ENCODE measurements around the gene DUS2.

Gene DUS2

GRCh38 chr16:68062910-68063393 lies 39.9 kb downstream of the DUS2 start:
- DNase-seq (ENCODE audit: insufficient read length) (no peak), FAIRE-seq (no peak)
- TF ChIP-seq POLR2A (IDR thresholded peaks at IDR 0.05; ENCODE audit: low read depth, low read length) (no peak), POLR2AphosphoS5 (IDR thresholded peaks at IDR 0.05; ENCODE audit: low read depth, low read length) (no peak), TAF1 (IDR thresholded peaks at IDR 0.05; ENCODE audit: borderline replicate concordance, low read depth, low read length) (no peak)

DNA sequence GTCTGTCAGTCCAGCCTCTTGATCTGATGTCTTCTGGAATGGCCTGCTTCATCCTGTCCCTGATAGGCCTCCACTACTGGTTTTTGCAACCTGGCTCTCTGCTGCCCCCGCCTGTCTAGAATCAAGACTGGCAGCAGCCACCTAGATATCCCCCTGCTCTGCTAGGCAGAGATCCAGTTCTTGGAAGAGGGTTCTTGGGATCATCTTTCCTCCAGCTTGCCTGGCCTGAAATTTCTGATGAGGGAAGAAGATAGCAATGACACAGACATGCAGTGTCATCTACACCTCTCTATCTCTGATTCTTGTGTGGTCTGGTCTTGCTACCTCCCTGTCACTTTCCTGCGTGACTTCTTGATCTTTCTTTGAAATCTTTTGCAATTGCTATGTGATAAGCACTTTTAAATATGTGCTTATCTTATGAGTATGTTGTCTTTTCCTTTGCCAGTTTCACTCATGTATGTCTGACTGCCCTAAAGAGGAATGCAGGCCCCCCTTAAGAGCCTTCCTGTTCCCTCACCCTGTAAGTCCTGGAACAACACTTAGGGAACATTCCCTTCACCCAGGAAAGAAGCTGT lies 41.8 kb downstream of the DUS2 start:
- TF ChIP-seq POLR2AphosphoS5 (IDR thresholded peaks at IDR 0.05; ENCODE audit: low read depth, low read length) (no peak), TAF1 (IDR thresholded peaks at IDR 0.05; ENCODE audit: borderline replicate concordance, low read depth, low read length) (no peak), POLR2A (IDR thresholded peaks at IDR 0.05; ENCODE audit: low read depth, low read length) (no peak)
- FAIRE-seq = peak; percentile 87

DNA sequence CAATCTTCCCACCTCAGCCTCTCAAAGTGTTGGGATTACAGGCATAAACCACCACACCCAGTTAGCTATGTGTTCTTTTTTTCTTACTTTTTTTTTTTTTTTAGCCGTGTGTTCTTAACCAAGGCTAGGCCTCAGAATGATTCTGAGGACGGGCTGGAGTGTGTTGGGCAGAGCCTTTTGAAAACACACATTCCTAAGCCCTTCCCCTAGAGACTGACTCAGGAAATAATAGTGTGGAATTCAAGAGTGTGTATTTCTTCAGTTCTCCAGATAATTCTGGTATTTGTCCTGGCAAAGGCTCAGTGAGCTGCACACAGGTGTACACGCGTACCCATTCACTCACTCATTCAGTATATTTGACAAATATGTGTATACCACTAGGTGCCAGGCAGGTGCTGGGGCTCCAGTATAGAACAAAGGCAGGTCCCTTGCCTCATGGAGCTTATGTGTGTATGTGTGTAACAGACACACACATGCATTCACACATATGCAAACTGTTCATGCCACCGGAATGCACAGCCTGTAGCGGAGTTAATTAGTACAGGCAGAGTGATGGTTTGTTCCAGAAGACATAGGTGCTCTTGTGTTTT lies 42.7 kb downstream of the DUS2 start:
- DNase-seq (ENCODE audit: insufficient read length) (no peak), FAIRE-seq (no peak)
- TF ChIP-seq POLR2AphosphoS5 (IDR thresholded peaks at IDR 0.05; ENCODE audit: low read depth, low read length) (no peak), POLR2A (IDR thresholded peaks at IDR 0.05; ENCODE audit: low read depth, low read length) (no peak), TAF1 (IDR thresholded peaks at IDR 0.05; ENCODE audit: borderline replicate concordance, low read depth, low read length) (no peak)

More for the DNA sequence above, 41.8 kb downstream of the DUS2 start:
- no peak for DNase-seq (ENCODE audit: insufficient read length)

DNA sequence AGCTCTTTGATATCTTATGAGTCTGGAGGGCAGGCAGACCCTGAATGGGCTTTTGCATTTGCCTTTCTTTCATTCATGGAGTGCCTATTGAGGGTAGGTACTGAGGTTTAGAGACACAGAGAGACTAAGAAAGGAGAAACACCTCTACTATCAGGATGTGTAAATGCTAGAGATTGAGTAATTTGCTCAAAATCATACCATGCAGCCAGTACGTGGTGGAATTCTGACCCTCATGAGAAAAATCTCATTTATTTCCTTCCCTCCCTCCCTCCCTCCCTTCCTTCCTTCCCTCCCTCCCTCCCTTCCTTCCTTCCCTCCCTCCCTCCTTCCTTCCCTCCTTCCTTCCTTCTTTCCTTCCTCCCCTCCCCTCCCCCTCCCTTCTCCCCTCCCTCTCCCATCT lies 43.7 kb downstream of the DUS2 start:
- TF ChIP-seq POLR2A (IDR thresholded peaks at IDR 0.05; ENCODE audit: low read depth, low read length) (no peak), POLR2AphosphoS5 (IDR thresholded peaks at IDR 0.05; ENCODE audit: low read depth, low read length) (no peak), TAF1 (IDR thresholded peaks at IDR 0.05; ENCODE audit: borderline replicate concordance, low read depth, low read length) (no peak)
- no peak for DNase-seq (ENCODE audit: insufficient read length)
- FAIRE-seq = no peak

- no peak for TF ChIP-seq POLR2A (IDR thresholded peaks at IDR 0.05; ENCODE audit: low read depth, low read length)
- no peak for TF ChIP-seq POLR2AphosphoS5 (IDR thresholded peaks at IDR 0.05; ENCODE audit: low read depth, low read length)
- FAIRE-seq = no peak
- no peak for DNase-seq (ENCODE audit: insufficient read length)
Measured at GRCh38 chr16:68068926-68069325, 45.8 kb downstream of the DUS2 start.

GRCh38 chr16:68069511-68070248 lies 46.6 kb downstream of the DUS2 start:
- DNase-seq (ENCODE audit: insufficient read length) (no peak), FAIRE-seq (no peak)
- TF ChIP-seq POLR2AphosphoS5 (IDR thresholded peaks at IDR 0.05; ENCODE audit: low read depth, low read length) (no peak), TAF1 (IDR thresholded peaks at IDR 0.05; ENCODE audit: borderline replicate concordance, low read depth, low read length) (no peak), POLR2A (IDR thresholded peaks at IDR 0.05; ENCODE audit: low read depth, low read length) (no peak)

GRCh38 chr16:68070249-68070730 lies 47.2 kb downstream of the DUS2 start:
- FAIRE-seq (no peak), DNase-seq (ENCODE audit: insufficient read length) (no peak)
- TF ChIP-seq POLR2A (IDR thresholded peaks at IDR 0.05; ENCODE audit: low read depth, low read length) = no peak
- no peak for TF ChIP-seq POLR2AphosphoS5 (IDR thresholded peaks at IDR 0.05; ENCODE audit: low read depth, low read length)
- no peak for TF ChIP-seq TAF1 (IDR thresholded peaks at IDR 0.05; ENCODE audit: borderline replicate concordance, low read depth, low read length)

DNA sequence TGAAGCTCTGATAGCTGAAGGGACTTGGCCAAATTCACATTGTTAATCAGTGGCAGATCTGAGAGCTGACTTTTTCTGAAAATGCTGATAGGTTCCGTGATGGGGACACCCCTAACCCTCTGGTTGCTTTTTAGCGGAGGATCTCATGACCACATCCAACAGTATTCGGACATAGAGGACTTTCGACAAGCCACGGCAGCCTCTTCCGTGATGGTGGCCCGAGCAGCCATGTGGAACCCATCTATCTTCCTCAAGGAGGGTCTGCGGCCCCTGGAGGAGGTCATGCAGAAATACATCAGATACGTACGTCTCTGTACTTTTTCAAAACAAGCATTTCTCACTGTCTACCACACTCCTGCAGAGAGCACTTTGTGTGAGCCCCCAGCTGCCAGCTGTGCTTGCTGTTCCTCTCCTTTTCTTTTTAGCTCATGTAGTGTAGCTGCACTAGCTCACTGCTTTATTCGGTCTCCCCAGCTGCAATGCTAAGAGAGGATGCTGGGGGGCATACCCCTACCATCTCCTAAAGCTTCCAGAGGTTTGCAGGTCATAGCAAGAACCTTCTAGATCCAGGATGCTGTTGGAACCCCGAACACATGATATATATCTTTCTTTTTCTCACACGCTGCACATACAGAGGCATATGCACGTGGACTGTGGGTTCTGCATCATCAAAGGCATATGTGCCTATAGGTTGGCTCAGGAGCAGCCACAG lies 47.9 kb downstream of the DUS2 start:
- peak; percentile 27 for FAIRE-seq
- DNase-seq (ENCODE audit: insufficient read length) = no peak
- no peak for TF ChIP-seq TAF1 (IDR thresholded peaks at IDR 0.05; ENCODE audit: borderline replicate concordance, low read depth, low read length)
- TF ChIP-seq POLR2A (IDR thresholded peaks at IDR 0.05; ENCODE audit: low read depth, low read length) = no peak
- no peak for TF ChIP-seq POLR2AphosphoS5 (IDR thresholded peaks at IDR 0.05; ENCODE audit: low read depth, low read length)

- TF ChIP-seq POLR2AphosphoS5 (IDR thresholded peaks at IDR 0.05; ENCODE audit: low read depth, low read length) = no peak
- TF ChIP-seq TAF1 (IDR thresholded peaks at IDR 0.05; ENCODE audit: borderline replicate concordance, low read depth, low read length) = no peak
- no peak for TF ChIP-seq POLR2A (IDR thresholded peaks at IDR 0.05; ENCODE audit: low read depth, low read length)
- no peak for DNase-seq (ENCODE audit: insufficient read length)
- no peak for FAIRE-seq
Measured at GRCh38 chr16:68071518-68071901, 48.4 kb downstream of the DUS2 start.

DNA sequence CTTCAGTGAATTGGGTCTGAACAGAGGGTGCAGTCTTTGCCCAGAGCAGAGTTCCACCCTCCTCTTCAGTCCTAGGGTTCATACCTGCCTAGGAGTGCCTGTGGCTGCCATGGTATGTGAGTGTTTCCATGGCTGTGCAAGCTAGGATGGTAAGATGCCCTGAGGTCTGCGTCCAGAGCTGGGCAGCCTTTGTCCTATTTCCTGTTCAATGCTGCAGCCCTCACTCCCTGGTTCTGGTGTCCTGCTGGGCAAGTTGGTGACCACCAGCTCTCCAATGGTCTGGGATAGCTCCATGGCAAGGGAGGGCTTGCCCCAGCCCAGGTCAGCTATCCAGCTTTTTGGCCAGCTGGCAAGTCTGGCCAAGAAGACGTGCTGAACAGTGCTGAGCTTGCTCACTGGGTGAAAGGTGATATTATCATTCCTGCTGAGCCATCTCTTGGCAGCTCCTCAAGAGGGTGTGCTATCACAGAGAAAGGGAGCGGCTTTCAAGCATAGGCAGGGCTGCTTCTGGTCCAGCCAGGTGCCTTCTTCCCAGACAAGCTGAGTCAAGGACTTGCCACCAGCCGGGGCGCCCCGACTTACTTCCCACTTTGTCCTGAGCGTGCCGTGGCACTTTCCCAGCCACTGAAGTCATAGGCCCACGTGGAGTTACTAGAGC lies 49.1 kb downstream of the DUS2 start:
- no peak for DNase-seq (ENCODE audit: insufficient read length)
- no peak for TF ChIP-seq POLR2A (IDR thresholded peaks at IDR 0.05; ENCODE audit: low read depth, low read length)
- TF ChIP-seq TAF1 (IDR thresholded peaks at IDR 0.05; ENCODE audit: borderline replicate concordance, low read depth, low read length) = no peak
- no peak for TF ChIP-seq POLR2AphosphoS5 (IDR thresholded peaks at IDR 0.05; ENCODE audit: low read depth, low read length)

More for the DNA sequence above, 49.1 kb downstream of the DUS2 start:
- no peak for FAIRE-seq

Data from GM12892 (cell line).